IMR-90 (cell line): Measurements from ENCODE around the gene SNAPC2. TPM values are rescaled to one million over a fixed set of nuclear protein-coding genes. Genes with fewer than 3 reads are reported as not detected.

Experiments
- ATAC-seq: fragments of 200-7000 bp; cut with Tn5 transposase; 2 replicates; pipeline ENCODE4 v1.9.1; 2020; ENCODE audit warnings: low read depth, mild to moderate bottlenecking, moderate library complexity
- BruUV-seq: library from RNA; stranded (reverse); fragments of 400-500 nt; replicated peaks from 2 replicates; lab custom pipeline; 2021; lab: Mats Ljungman, UMichigan
- CTCF ChIA-PET: fragments of 300-600 bp; formaldehyde crosslinking; extraction: SDS; loops from one replicate; lab custom pipeline; 2021; ENCODE audit warnings: antibody characterized with exemption; lab: Yijun Ruan, JAX
- POLR2A ChIA-PET: fragments of 300-600 bp; sonication (Branson Sonifier 250); formaldehyde crosslinking; loops from one replicate; lab custom pipeline; 2022; ENCODE audit warnings: antibody characterized with exemption; ENCODE audit not compliant: unreplicated experiment; lab: Charles Lee
- DNase-seq: peaks from one replicate; pipeline ENCODE4 v3.0.0; 2013
- H2AFZ ChIP-seq: replicated peaks from 2 replicates; pipeline ENCODE3; 2013; ENCODE audit warnings: low read length, mild to moderate bottlenecking; ENCODE audit not compliant: poor library complexity
- H2AK5ac ChIP-seq: 2 replicates; pipeline ENCODE4 v1.6.1; 2013; ENCODE audit warnings: low read depth, low read length, inconsistent platforms
- H2AK9ac ChIP-seq: replicated peaks from 2 replicates; pipeline ENCODE3; 2013; ENCODE audit warnings: mild to moderate bottlenecking, low read depth, low read length, moderate library complexity; ENCODE audit not compliant: poor library complexity
- H2BK120ac ChIP-seq: 2 replicates; pipeline ENCODE4 v1.6.1; 2013; ENCODE audit warnings: low read depth, low read length, inconsistent platforms
- H2BK15ac ChIP-seq: 3 replicates; pipeline ENCODE4 v1.6.1; 2013; ENCODE audit warnings: low read depth, low read length, inconsistent platforms
- H2BK20ac ChIP-seq: 2 replicates; pipeline ENCODE4 v1.6.1; 2013; ENCODE audit warnings: low read depth, mild to moderate bottlenecking, inconsistent platforms, low read length, moderate library complexity
- H2BK5ac ChIP-seq: 2 replicates; pipeline ENCODE4 v1.6.1; 2013; ENCODE audit warnings: mild to moderate bottlenecking, low read depth, low read length, inconsistent platforms; ENCODE audit not compliant: poor library complexity, severe bottlenecking
- H3K14ac ChIP-seq: replicated peaks from 2 replicates; pipeline ENCODE4 v1.6.1; 2013; ENCODE audit warnings: low read depth, low read length, inconsistent platforms
- H3K18ac ChIP-seq: 2 replicates; pipeline ENCODE4 v1.6.1; 2013; ENCODE audit warnings: low read depth, low read length, control low read depth
- H3K23ac ChIP-seq: 2 replicates; pipeline ENCODE4 v1.6.1; 2013; ENCODE audit warnings: low read depth, low read length, inconsistent platforms
- H3K27ac ChIP-seq: 2 replicates; pipeline ENCODE4 v1.5.1; 2013; ENCODE audit warnings: mild to moderate bottlenecking, control low read depth, low read length; ENCODE audit not compliant: insufficient read depth
- H3K27me3 ChIP-seq: 2 replicates; pipeline ENCODE4 v1.6.1; 2013; ENCODE audit warnings: low read length; ENCODE audit not compliant: control insufficient read depth, insufficient read depth
- H3K36me3 ChIP-seq: 2 replicates; pipeline ENCODE4 v1.6.1; 2013; ENCODE audit warnings: low read length, mixed read lengths; ENCODE audit not compliant: control insufficient read depth, insufficient read depth
- H3K4ac ChIP-seq: 2 replicates; pipeline ENCODE4 v1.6.1; 2013; ENCODE audit warnings: low read depth, low read length, inconsistent platforms
- H3K4me1 ChIP-seq: 2 replicates; pipeline ENCODE4 v1.6.1; 2013; ENCODE audit warnings: low read length, mixed read lengths; ENCODE audit not compliant: control insufficient read depth, insufficient read depth
- H3K4me2 ChIP-seq: 2 replicates; pipeline ENCODE4 v1.6.1; 2013; ENCODE audit warnings: low read depth, mild to moderate bottlenecking, control low read depth, low read length, moderate library complexity
- H3K4me3 ChIP-seq: 2 replicates; pipeline ENCODE4 v1.5.1; 2013; ENCODE audit warnings: low read depth, mild to moderate bottlenecking, control low read depth, low read length, moderate library complexity; ENCODE audit not compliant: insufficient read depth
- H3K56ac ChIP-seq: 2 replicates; pipeline ENCODE4 v1.6.1; 2013; ENCODE audit warnings: low read length, inconsistent platforms; ENCODE audit not compliant: insufficient read depth; ENCODE audit errors: extremely low read depth
- H3K79me1 ChIP-seq, 2 experiments: 2 replicates each; pipeline ENCODE4 v1.6.1; 2013; ENCODE audit warnings: low read length in 2 of 2, inconsistent platforms in 1 of 2, low read depth in 1 of 2
- H3K9ac ChIP-seq: 2 replicates; pipeline ENCODE4 v1.6.1; 2013; ENCODE audit warnings: low read depth, low read length, control low read depth
- H3K9me1 ChIP-seq: 2 replicates; pipeline ENCODE4 v1.6.1; 2013; ENCODE audit warnings: low read length, inconsistent platforms; ENCODE audit not compliant: insufficient read depth
- H3K9me3 ChIP-seq: 2 replicates; pipeline ENCODE4 v1.6.1; 2013; ENCODE audit warnings: low read length; ENCODE audit not compliant: control insufficient read depth, insufficient read depth
- H4K20me1 ChIP-seq: 2 replicates; pipeline ENCODE4 v1.6.1; 2013; ENCODE audit warnings: low read length, inconsistent platforms; ENCODE audit not compliant: insufficient read depth
- H4K5ac ChIP-seq: 2 replicates; pipeline ENCODE4 v1.6.1; 2013; ENCODE audit warnings: mild to moderate bottlenecking, low read depth, low read length, control low read depth
- H4K8ac ChIP-seq, 2 experiments: 2 replicates each; pipeline ENCODE4 v1.6.1; 2013; ENCODE audit warnings: low read depth in 2 of 2, low read length in 2 of 2, control low read depth in 1 of 2, inconsistent platforms in 1 of 2
- H4K91ac ChIP-seq: 2 replicates; pipeline ENCODE4 v1.6.1; 2013; ENCODE audit warnings: low read depth, low read length, inconsistent platforms; ENCODE audit not compliant: insufficient read depth
- BHLHE40 ChIP-seq: fragments of 150-350 bp; IDR thresholded peaks from 2 replicates; pipeline ENCODE4 v1.6.1; 2016; ENCODE audit warnings: mild to moderate bottlenecking, low read depth, low read length
- CHD1 ChIP-seq: IDR thresholded peaks from 2 replicates; pipeline ENCODE4 v1.6.1; 2012; ENCODE audit warnings: low read depth, low read length, improper control_type of control experiment
- MAZ ChIP-seq: IDR thresholded peaks from 2 replicates; pipeline ENCODE4 v1.6.1; 2012; ENCODE audit warnings: low read depth, mild to moderate bottlenecking, low read length, improper control_type of control experiment, moderate library complexity, borderline replicate concordance
- MXI1 ChIP-seq: IDR thresholded peaks from 2 replicates; pipeline ENCODE4 v1.6.1; 2012; ENCODE audit warnings: low read depth, mild to moderate bottlenecking, low read length, moderate library complexity, borderline replicate concordance
- NFE2L2 ChIP-seq: fragments of 150-350 bp; IDR thresholded peaks from 2 replicates; pipeline ENCODE4 v1.6.1; 2016; ENCODE audit warnings: low read depth, mild to moderate bottlenecking, low read length
- POLR2A ChIP-seq: IDR thresholded peaks from 2 replicates; pipeline ENCODE4 v1.6.1; 2012; ENCODE audit warnings: mild to moderate bottlenecking, low read depth, low read length
- RCOR1 ChIP-seq: IDR thresholded peaks from 2 replicates; pipeline ENCODE4 v1.6.1; 2012; ENCODE audit warnings: mild to moderate bottlenecking, low read length, improper control_type of control experiment; ENCODE audit not compliant: insufficient replicate concordance
- RFX5 ChIP-seq: IDR thresholded peaks from 2 replicates; pipeline ENCODE4 v1.8.0; 2012; ENCODE audit warnings: low read depth, mild to moderate bottlenecking, low read length, moderate library complexity
- WGBS, 2 experiments: methylation state at CpG; one replicate each; pipeline versions ENCODE4 v1.1.5 to v1.1.7; 2013; ENCODE audit warnings: missing lambda C conversion rate in 2 of 2; ENCODE audit not compliant: insufficient read length in 1 of 2; ENCODE audit errors: extremely low coverage in 2 of 2; 5-methylcytosine and 5-hydroxymethylcytosine counted together
- dilution Hi-C: fragments of 300-500 bp; cut with HindIII; formaldehyde crosslinking; loops from one replicate; pipeline ENCODE4 v1.14.3; 2018; ENCODE audit warnings: low sequenced_read_pairs; ENCODE audit not compliant: unreplicated experiment
- in situ Hi-C: fragments of 300-500 bp; cut with MboI; formaldehyde crosslinking; loops from 3 replicates; pipeline ENCODE4 v1.14.3; 2019; ENCODE audit warnings: low sequenced_read_pairs, inconsistent platforms, mixed read lengths
- intact Hi-C: fragments of 100-400 bp; cut with micrococcal nuclease; formaldehyde crosslinking; loops from 2 replicates; pipeline ENCODE4 v1.10.0; 2022
- polyA plus RNA-seq, 3 experiments: library from polyadenylated mRNA; depleted of rRNA; stranded (reverse); fragments of >200 nt; gene quantifications; 2 replicates each; pipeline ENCODE4 v1.2.3, GENCODE V29; 2012; ENCODE audit warnings: low replicate concordance in 1 of 3
- total RNA-seq: library from RNA; depleted of rRNA; stranded (reverse); fragments of >200 nt; gene quantifications from 2 replicates; pipeline ENCODE4 v1.2.3, GENCODE V29; 2012
- TF ChIP-seq, protein P1 (sequence below): fragments of 150-350 bp; IDR thresholded peaks from 2 replicates; pipeline ENCODE4 v1.6.1; 2017; ENCODE audit warnings: mild to moderate bottlenecking, antibody characterized with exemption, low read length, low read depth

Gene SNAPC2
- total and polyA plus RNA-seq, 2 of the 4 experiments (the other 2 are of a cell fraction), result 12.5 to 29.2 TPM

DNA sequence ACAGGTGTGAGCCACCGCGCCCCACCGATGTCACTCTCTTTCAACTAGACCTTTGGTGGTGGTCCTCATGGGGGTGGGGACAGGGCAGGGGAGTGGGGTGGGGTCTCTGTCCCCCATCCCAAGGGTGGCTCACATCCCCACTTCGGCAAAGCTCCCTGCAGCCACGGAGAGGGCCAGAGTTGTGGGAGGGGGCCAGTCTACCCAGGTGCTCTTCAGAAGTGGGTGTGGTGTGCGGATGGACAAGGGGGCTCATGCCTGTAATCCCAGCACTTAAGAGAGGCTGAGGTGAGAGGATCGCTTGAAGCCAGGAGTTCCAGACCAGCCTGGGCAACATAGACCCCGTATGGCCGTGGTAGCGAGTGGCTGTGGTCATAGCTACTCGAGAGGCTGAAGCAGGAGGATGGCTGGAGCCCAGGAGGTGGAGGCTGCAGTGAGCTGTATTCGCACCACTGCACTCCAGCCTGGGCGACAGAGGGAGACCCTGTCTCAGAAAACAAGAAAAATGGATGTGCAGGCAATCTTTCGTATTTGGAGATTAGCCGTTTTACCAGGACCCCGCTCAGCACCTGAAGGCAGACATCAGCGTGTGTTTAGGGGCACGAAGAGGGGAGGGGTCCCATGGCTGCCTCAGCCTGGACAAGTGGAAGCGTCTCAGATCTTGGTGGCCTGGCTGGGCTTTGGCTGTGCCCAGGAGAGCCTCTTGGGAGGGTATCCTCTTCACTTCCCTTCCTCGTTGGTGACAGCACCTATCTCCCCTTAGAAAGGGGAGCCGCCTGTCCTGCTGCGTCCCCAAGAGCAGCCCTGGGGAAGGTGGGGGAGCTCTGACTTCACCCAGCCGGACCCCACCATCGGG lies 4.7 kb upstream of the SNAPC2 start:
- Histone ChIP-seq H3K9ac (no peak overlapping the region; the same call in 1 of the 2 replicates), H2BK5ac (no peak overlapping the region), H2AFZ (peak overlapping the region; percentile 90), H4K91ac (no peak overlapping the region), H3K23ac (0 out of 2 replicates have a peak overlapping the region, but pooled peaks have one; percentile 15), H3K18ac (no peak overlapping the region; the same call in 1 of the 2 replicates), H3K27ac (no peak overlapping the region), H4K5ac (no peak overlapping the region), H2BK120ac (no peak overlapping the region), H4K20me1 (no peaks in the 10 kb centered on the region; the same call in 1 of the 2 replicates), H2BK20ac (no peak overlapping the region), H3K79me1 (peaks cover 0 to 7% of the 10 kb centered on the region in 2 experiments; a peak in 2 of 4 replicates), H2BK15ac (no peak overlapping the region), H3K4me2 (peak overlapping the region; percentile 70), H3K14ac (no peak overlapping the region), H2AK9ac (peak overlapping the region; percentile 89), H4K8ac (peak overlapping the region in 1 of 2 experiments; percentile 3; a peak in 1 of 4 replicates), H3K4ac (0 out of 2 replicates have a peak overlapping the region, but pooled peaks have one; percentile 29), H3K36me3 (peaks cover 19% of the 10 kb centered on the region), H3K4me3 (peak overlapping the region; percentile 44; the same call in 1 of the 2 replicates), H2AK5ac (peak overlapping the region; percentile 9; the same call in 1 of the 2 replicates), H3K56ac (no peak overlapping the region), H3K4me1 (peaks cover 14% of the 10 kb centered on the region), H3K9me3 (no peaks in the 10 kb centered on the region), H3K9me1 (peaks cover 6% of the 10 kb centered on the region), H3K27me3 (peaks cover 11% of the 10 kb centered on the region)
- intact Hi-C loops, result no loop called here
- ChIA-PET CTCF (interaction anchor here (2.4 kb wide), 1 partner anchor 14 kb away, joined by 10 read pairs; no protein-coding TSS in a partner anchor), POLR2A (no interaction called here)
- in situ Hi-C loops, result no loop called here
- BruUV-seq, result no TSS peak
- TF ChIP-seq BHLHE40, result no peak
- no peak for TF ChIP-seq RCOR1
- no peak for TF ChIP-seq POLR2A
- TF ChIP-seq, protein P1, sequence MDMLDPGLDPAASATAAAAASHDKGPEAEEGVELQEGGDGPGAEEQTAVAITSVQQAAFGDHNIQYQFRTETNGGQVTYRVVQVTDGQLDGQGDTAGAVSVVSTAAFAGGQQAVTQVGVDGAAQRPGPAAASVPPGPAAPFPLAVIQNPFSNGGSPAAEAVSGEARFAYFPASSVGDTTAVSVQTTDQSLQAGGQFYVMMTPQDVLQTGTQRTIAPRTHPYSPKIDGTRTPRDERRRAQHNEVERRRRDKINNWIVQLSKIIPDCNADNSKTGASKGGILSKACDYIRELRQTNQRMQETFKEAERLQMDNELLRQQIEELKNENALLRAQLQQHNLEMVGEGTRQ, result no peak
- TF ChIP-seq MXI1, result no peak
- TF ChIP-seq MAZ, result no peak
- no peak for TF ChIP-seq CHD1
- no peak for TF ChIP-seq RFX5
- no peak for TF ChIP-seq NFE2L2
- DNase-seq (no peak), ATAC-seq (no peak)
- dilution Hi-C loops, result no loop called here
- 67% methylated on average over 8 of the region's 24 CpGs; no CpG with 5 or more reads in 1 of the 2 experiments for WGBS, 2 experiments
